ENCODE measurements around the gene IBTK.
"Not testable (repeated sequence)": the region's sequence is repeated elsewhere in the genome, so short reads cannot be mapped to it uniquely, and the experiment has no call there.

DNA sequence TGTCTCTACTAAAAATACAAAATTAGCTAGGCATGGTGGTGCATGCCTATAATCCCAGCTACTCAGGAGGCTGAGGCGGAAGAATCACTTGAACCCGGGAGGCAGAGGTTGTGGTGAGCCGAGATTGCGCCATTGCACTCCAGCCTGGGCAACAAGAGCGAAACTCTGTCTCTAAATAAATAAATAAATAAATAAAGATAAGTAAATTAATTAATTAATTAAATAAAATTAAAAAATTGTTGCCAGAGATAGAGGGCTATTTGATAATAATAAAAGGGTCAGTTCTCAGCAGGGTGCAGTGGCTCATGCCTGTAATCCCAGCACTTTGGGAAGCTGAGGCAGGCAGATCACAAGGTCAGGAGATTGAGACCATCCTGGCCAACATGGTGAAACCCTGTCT, 7.2 kb upstream of the IBTK start:
- not testable (repeated sequence) for TF ChIP-seq ZFX (IDR thresholded peaks at IDR 0.05); EZH2phosphoT487 (IDR thresholded peaks at IDR 0.05; ENCODE audit: borderline replicate concordance); POLR2A (IDR thresholded peaks at IDR 0.05; ENCODE audit: borderline replicate concordance, extremely low read depth, insufficient read depth, insufficient read length); POLR2AphosphoS5 (IDR thresholded peaks at IDR 0.05; ENCODE audit: low read depth, low read length); CEBPB (IDR thresholded peaks at IDR 0.05; ENCODE audit: low read depth); JUND (IDR thresholded peaks at IDR 0.05); SP1 (IDR thresholded peaks at IDR 0.05; ENCODE audit: low read depth); EZH2 (IDR thresholded peaks at IDR 0.05); EGR1 (IDR thresholded peaks at IDR 0.05; ENCODE audit: low read depth); TCF7L2 (IDR thresholded peaks at IDR 0.05; ENCODE audit: borderline replicate concordance, extremely low read depth, insufficient read depth, insufficient read length); RAD21 (IDR thresholded peaks at IDR 0.05; ENCODE audit: low read depth)
- TF ChIP-seq, protein P1, sequence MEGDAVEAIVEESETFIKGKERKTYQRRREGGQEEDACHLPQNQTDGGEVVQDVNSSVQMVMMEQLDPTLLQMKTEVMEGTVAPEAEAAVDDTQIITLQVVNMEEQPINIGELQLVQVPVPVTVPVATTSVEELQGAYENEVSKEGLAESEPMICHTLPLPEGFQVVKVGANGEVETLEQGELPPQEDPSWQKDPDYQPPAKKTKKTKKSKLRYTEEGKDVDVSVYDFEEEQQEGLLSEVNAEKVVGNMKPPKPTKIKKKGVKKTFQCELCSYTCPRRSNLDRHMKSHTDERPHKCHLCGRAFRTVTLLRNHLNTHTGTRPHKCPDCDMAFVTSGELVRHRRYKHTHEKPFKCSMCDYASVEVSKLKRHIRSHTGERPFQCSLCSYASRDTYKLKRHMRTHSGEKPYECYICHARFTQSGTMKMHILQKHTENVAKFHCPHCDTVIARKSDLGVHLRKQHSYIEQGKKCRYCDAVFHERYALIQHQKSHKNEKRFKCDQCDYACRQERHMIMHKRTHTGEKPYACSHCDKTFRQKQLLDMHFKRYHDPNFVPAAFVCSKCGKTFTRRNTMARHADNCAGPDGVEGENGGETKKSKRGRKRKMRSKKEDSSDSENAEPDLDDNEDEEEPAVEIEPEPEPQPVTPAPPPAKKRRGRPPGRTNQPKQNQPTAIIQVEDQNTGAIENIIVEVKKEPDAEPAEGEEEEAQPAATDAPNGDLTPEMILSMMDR (IDR thresholded peaks at IDR 0.05 in 2 of 3, conservative IDR thresholded peaks at IDR 0.05 in 1 of 3; ENCODE audit: borderline replicate concordance in 1 of 3, insufficient read depth in 1 of 3, low read depth in 2 of 3, low read length in 2 of 3): not testable (repeated sequence)
- TF ChIP-seq, protein P2, sequence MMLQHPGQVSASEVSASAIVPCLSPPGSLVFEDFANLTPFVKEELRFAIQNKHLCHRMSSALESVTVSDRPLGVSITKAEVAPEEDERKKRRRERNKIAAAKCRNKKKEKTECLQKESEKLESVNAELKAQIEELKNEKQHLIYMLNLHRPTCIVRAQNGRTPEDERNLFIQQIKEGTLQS (IDR thresholded peaks at IDR 0.05): not testable (repeated sequence)

Measured in HCT116 (cell line).